Neural cell (in vitro differentiated cells): ENCODE measurements around the gene DLD. TPM values are rescaled to one million over a fixed set of nuclear protein-coding genes. Genes with fewer than 3 reads are reported as not detected.

Source experiments
- H2AFZ ChIP-seq: fragments of 200-600, 300-800 bp; sonication (generic), shearing (Covaris generic); 2 replicates; pipeline ENCODE4 v1.6.0; 2014; ENCODE audit warnings: low read depth, mild to moderate bottlenecking, antibody characterized with exemption, low read length, moderate library complexity
- H3F3A ChIP-seq: fragments of 200-600 bp; shearing (Covaris generic); 2 replicates; pipeline ENCODE4 v1.6.1; 2016; ENCODE audit warnings: mild to moderate bottlenecking, moderate library complexity, mixed read lengths, antibody characterized with exemption, low read length; ENCODE audit not compliant: insufficient read depth, poor library complexity, severe bottlenecking
- H3K27ac ChIP-seq: fragments of 200-600, 300-800 bp; sonication (generic), shearing (Covaris generic); 2 replicates; pipeline ENCODE4 v1.5.1; 2014; ENCODE audit warnings: mild to moderate bottlenecking, low read length, moderate library complexity
- H3K27me3 ChIP-seq: fragments of 300-800, 200-600 bp; sonication (generic), shearing (Covaris generic); 2 replicates; pipeline ENCODE4 v1.6.0; 2014; ENCODE audit warnings: mild to moderate bottlenecking, low read depth, low read length, moderate library complexity; ENCODE audit not compliant: insufficient read depth
- H3K36me3 ChIP-seq: fragments of 300-800, 200-600 bp; sonication (generic), shearing (Covaris generic); 2 replicates; pipeline ENCODE4 v1.5.1; 2014; ENCODE audit warnings: mild to moderate bottlenecking, antibody characterized with exemption, low read length, moderate library complexity; ENCODE audit not compliant: insufficient read depth
- H3K4me2 ChIP-seq: fragments of 300-800, 200-600 bp; sonication (generic), shearing (Covaris generic); 2 replicates; pipeline ENCODE4 v1.6.0; 2014; ENCODE audit warnings: mild to moderate bottlenecking, low read length
- H3K4me3 ChIP-seq: fragments of 300-800, 200-600 bp; sonication (generic), shearing (Covaris generic); 2 replicates; pipeline ENCODE4 v1.5.1; 2014; ENCODE audit warnings: mild to moderate bottlenecking, low read length, moderate library complexity
- H3K79me2 ChIP-seq: fragments of 200-600 bp; shearing (Covaris generic); replicated peaks from 2 replicates; pipeline ENCODE4 v1.6.0; 2014; ENCODE audit warnings: mild to moderate bottlenecking, low read length, moderate library complexity; ENCODE audit not compliant: insufficient read depth
- H3K9ac ChIP-seq: fragments of 300-800, 200-600 bp; sonication (generic), shearing (Covaris generic); 2 replicates; pipeline ENCODE4 v1.6.1; 2016; ENCODE audit warnings: mild to moderate bottlenecking, low read length, mixed read lengths
- H3K9me2 ChIP-seq: fragments of 200-600 bp; shearing (Covaris generic); 2 replicates; pipeline ENCODE4 v1.6.1; 2016; ENCODE audit warnings: mild to moderate bottlenecking, low read length, mixed read lengths; ENCODE audit not compliant: insufficient read depth
- H3K9me3 ChIP-seq: fragments of 200-600, 300-800 bp; sonication (generic), shearing (Covaris generic); 2 replicates; pipeline ENCODE4 v1.6.1; 2016; ENCODE audit warnings: mild to moderate bottlenecking, mixed run types, low read length, moderate library complexity, mixed read lengths
- H4K20me1 ChIP-seq: fragments of 200-600 bp; shearing (Covaris generic); 2 replicates; pipeline ENCODE4 v1.6.1; 2016; ENCODE audit warnings: mild to moderate bottlenecking, mixed run types; ENCODE audit not compliant: insufficient read depth
- EP300 ChIP-seq: fragments of 450-650 bp; conservative IDR thresholded peaks from 2 replicates; pipeline ENCODE4 v1.6.1; 2014; ENCODE audit warnings: antibody characterized with exemption, mild to moderate bottlenecking, moderate library complexity; ENCODE audit not compliant: poor library complexity, severe bottlenecking
- EZH2 ChIP-seq: fragments of 200-600, 300-800 bp; shearing (Covaris generic), sonication (generic); IDR thresholded peaks from 2 replicates; pipeline ENCODE4 v1.6.1; 2014; ENCODE audit warnings: antibody characterized with exemption, low read length, borderline replicate concordance, mild to moderate bottlenecking; ENCODE audit not compliant: insufficient read depth, poor library complexity, severe bottlenecking
- MXI1 ChIP-seq: fragments of 450-650 bp; conservative IDR thresholded peaks from 2 replicates; pipeline ENCODE4 v1.6.1; 2014; ENCODE audit warnings: antibody characterized with exemption, mild to moderate bottlenecking; ENCODE audit not compliant: poor library complexity, severe bottlenecking
- POLR2AphosphoS5 ChIP-seq: IDR thresholded peaks from 2 replicates; pipeline ENCODE4 v1.6.1; 2012
- RAD21 ChIP-seq: fragments of 450-650 bp; conservative IDR thresholded peaks from 2 replicates; pipeline ENCODE4 v1.6.1; 2014; ENCODE audit warnings: antibody characterized with exemption, mild to moderate bottlenecking, moderate library complexity
- SMC3 ChIP-seq: fragments of 450-650 bp; conservative IDR thresholded peaks from 2 replicates; pipeline ENCODE4 v1.6.1; 2014; ENCODE audit warnings: antibody characterized with exemption, mild to moderate bottlenecking, moderate library complexity; ENCODE audit not compliant: poor library complexity
- TAF1 ChIP-seq: IDR thresholded peaks from 2 replicates; pipeline ENCODE4 v1.6.1; 2012; ENCODE audit warnings: low read depth
- polyA plus RNA-seq: library from polyadenylated mRNA; depleted of rRNA; stranded (reverse); fragments of >200 nt; gene quantifications from 2 replicates; pipeline ENCODE4 v1.2.3, GENCODE V29; 2014
- TF ChIP-seq, protein P1 (sequence below): fragments of 450-650 bp; IDR thresholded peaks from 2 replicates; pipeline ENCODE4 v1.5.1; 2014; ENCODE audit warnings: antibody characterized with exemption, mild to moderate bottlenecking, moderate library complexity; ENCODE audit not compliant: poor library complexity, severe bottlenecking
- TF ChIP-seq, protein P2 (sequence below): IDR thresholded peaks from 2 replicates; pipeline ENCODE4 v1.6.1; 2012; ENCODE audit warnings: borderline replicate concordance

Gene DLD
- polyA plus RNA-seq, 1 donor from 2014 or later = 214 TPM

DNA sequence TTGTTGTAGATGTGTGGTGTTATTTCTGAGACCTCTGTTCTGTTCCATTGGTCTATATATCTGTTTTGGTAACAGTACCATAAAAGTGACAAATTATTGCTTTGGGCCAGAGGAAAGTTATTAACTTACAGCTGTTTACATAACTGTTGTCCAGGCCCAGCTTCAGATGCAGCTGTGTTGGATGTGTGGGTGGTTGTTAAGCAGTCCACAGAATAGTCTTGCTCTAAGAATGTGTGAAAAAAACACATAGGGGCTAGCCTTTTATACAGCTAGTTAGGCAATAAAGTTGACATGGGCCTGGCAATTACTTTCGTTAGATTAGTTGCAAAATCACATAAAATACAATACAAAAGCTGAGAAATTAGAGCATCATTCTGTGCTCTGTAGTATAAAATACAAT, 31.9 kb downstream of the DLD start:
- no peak overlapping the region for H3K27ac ChIP-seq

DNA sequence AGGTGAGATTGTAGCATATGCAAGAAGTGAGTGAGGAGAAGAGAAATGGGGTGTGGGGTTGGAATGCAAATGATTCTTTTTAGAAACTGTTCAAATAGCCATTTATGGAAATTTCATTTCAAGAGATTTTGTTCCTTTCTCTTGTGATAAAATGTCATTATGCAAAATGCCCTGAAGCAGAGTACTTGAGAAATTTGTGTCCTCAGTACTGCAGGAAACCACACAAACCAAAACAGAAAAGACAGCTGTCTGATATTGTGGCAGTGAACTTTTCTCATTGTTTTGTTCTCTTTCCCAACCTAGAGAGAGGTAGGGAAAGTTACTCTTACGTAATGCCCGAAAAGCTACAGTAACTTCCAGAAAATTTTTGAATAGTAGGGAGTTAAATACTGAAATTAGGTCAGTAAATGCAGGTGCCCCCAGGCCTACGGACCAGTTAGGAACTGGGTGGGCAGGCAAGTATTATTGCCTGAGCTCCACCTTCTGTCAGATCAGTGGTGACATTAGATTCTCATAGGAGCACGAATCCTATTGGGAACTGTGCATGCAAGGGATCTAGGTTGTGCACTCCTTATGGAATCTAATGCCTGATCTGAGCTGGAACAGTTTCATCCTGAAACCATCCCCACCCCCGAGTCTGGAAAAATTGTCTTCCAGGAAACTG, 34.0 kb downstream of the DLD start:
- Histone ChIP-seq H3K9ac (no peak overlapping the region), H3K9me3 (no peaks in the 10 kb centered on the region), H3F3A (no peaks in the 10 kb centered on the region), H3K36me3 (no peaks in the 10 kb centered on the region), H3K4me2 (no peak overlapping the region), H3K27me3 (no peaks in the 10 kb centered on the region), H3K27ac (no peak overlapping the region), H4K20me1 (no peaks in the 10 kb centered on the region), H3K4me3 (no peak overlapping the region), H3K9me2 (no peaks in the 10 kb centered on the region), H3K79me2 (no peaks in the 10 kb centered on the region), H2AFZ (no peak overlapping the region)
- TF ChIP-seq SMC3 = no peak
- TF ChIP-seq TAF1 = no peak
- TF ChIP-seq, protein P1, sequence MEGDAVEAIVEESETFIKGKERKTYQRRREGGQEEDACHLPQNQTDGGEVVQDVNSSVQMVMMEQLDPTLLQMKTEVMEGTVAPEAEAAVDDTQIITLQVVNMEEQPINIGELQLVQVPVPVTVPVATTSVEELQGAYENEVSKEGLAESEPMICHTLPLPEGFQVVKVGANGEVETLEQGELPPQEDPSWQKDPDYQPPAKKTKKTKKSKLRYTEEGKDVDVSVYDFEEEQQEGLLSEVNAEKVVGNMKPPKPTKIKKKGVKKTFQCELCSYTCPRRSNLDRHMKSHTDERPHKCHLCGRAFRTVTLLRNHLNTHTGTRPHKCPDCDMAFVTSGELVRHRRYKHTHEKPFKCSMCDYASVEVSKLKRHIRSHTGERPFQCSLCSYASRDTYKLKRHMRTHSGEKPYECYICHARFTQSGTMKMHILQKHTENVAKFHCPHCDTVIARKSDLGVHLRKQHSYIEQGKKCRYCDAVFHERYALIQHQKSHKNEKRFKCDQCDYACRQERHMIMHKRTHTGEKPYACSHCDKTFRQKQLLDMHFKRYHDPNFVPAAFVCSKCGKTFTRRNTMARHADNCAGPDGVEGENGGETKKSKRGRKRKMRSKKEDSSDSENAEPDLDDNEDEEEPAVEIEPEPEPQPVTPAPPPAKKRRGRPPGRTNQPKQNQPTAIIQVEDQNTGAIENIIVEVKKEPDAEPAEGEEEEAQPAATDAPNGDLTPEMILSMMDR = no peak
- no peak for TF ChIP-seq MXI1
- TF ChIP-seq POLR2AphosphoS5 = no peak
- TF ChIP-seq EZH2 = no peak
- TF ChIP-seq RAD21 = no peak
- no peak for TF ChIP-seq EP300
- TF ChIP-seq, protein P2, sequence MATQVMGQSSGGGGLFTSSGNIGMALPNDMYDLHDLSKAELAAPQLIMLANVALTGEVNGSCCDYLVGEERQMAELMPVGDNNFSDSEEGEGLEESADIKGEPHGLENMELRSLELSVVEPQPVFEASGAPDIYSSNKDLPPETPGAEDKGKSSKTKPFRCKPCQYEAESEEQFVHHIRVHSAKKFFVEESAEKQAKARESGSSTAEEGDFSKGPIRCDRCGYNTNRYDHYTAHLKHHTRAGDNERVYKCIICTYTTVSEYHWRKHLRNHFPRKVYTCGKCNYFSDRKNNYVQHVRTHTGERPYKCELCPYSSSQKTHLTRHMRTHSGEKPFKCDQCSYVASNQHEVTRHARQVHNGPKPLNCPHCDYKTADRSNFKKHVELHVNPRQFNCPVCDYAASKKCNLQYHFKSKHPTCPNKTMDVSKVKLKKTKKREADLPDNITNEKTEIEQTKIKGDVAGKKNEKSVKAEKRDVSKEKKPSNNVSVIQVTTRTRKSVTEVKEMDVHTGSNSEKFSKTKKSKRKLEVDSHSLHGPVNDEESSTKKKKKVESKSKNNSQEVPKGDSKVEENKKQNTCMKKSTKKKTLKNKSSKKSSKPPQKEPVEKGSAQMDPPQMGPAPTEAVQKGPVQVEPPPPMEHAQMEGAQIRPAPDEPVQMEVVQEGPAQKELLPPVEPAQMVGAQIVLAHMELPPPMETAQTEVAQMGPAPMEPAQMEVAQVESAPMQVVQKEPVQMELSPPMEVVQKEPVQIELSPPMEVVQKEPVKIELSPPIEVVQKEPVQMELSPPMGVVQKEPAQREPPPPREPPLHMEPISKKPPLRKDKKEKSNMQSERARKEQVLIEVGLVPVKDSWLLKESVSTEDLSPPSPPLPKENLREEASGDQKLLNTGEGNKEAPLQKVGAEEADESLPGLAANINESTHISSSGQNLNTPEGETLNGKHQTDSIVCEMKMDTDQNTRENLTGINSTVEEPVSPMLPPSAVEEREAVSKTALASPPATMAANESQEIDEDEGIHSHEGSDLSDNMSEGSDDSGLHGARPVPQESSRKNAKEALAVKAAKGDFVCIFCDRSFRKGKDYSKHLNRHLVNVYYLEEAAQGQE = no peak

More for the DNA sequence above, 31.9 kb downstream of the DLD start:
- no peaks in the 10 kb centered on the region for H3K79me2 ChIP-seq
- TF ChIP-seq RAD21 = no peak
- no peak for TF ChIP-seq EP300
- no peak for TF ChIP-seq SMC3
- no peak for TF ChIP-seq EZH2
- no peak for TF ChIP-seq POLR2AphosphoS5
- TF ChIP-seq MXI1 = no peak
- TF ChIP-seq, protein P1 = no peak
- TF ChIP-seq, protein P2 = no peak
- TF ChIP-seq TAF1 = no peak
- H3K4me3 ChIP-seq = no peak overlapping the region
- H3K27me3 ChIP-seq = no peaks in the 10 kb centered on the region
- H3F3A ChIP-seq = no peaks in the 10 kb centered on the region
- no peaks in the 10 kb centered on the region for H3K9me2 ChIP-seq
- H3K9ac ChIP-seq = no peak overlapping the region
- H3K9me3 ChIP-seq = no peaks in the 10 kb centered on the region
- H2AFZ ChIP-seq = no peak overlapping the region
- no peaks in the 10 kb centered on the region for H4K20me1 ChIP-seq
- no peak overlapping the region for H3K4me2 ChIP-seq
- peaks cover 5% of the 10 kb centered on the region for H3K36me3 ChIP-seq
